Thoracic aorta (tissue), 2 donors: ENCODE data around the gene GDPD5. TPM values are rescaled to one million over a fixed set of nuclear protein-coding genes. Genes with fewer than 3 reads are reported as not detected.

Experiments
- ATAC-seq: fragments of 150-250 bp; one replicate; pipeline ENCODE4 v1.8.0; 2017; ENCODE audit warnings: low read depth; ENCODE audit not compliant: insufficient number of reproducible peaks, low FRiP score
- DNase-seq: peaks from one replicate; pipeline ENCODE4 v3.0.0-alpha.2; 2020; ENCODE audit warnings: low spot score
- H3K27ac ChIP-seq, 2 donors: fragments of 200-600 bp; sonication (generic); 1 replicate in 1 of 2; 2 replicates in 1 of 2; pipeline ENCODE4 v1.5.1; 2016; ENCODE audit warnings: mild to moderate bottlenecking in 2 of 2, moderate library complexity in 2 of 2
- H3K27me3 ChIP-seq: fragments of 200-600 bp; sonication (generic); replicated peaks from 2 replicates; pipeline ENCODE4 v1.6.0; 2016; ENCODE audit warnings: mild to moderate bottlenecking; ENCODE audit not compliant: insufficient read depth
- H3K36me3 ChIP-seq: fragments of 200-600 bp; sonication (generic); one replicate; pipeline ENCODE4 v1.5.1; 2016
- H3K4me1 ChIP-seq, 2 donors: fragments of 200-600 bp; sonication (generic); 1 replicate in 1 of 2; 2 replicates in 1 of 2; pipeline versions ENCODE4 v1.5.1 to v1.6.0; 2016; ENCODE audit warnings: low read depth in 2 of 2, mild to moderate bottlenecking in 1 of 2; ENCODE audit not compliant: control insufficient read depth in 1 of 2
- H3K4me3 ChIP-seq: fragments of 200-600 bp; sonication (generic); 2 replicates; pipeline ENCODE4 v1.5.1; 2016; ENCODE audit warnings: mild to moderate bottlenecking
- H3K9me3 ChIP-seq: fragments of 200-600 bp; sonication (generic); 2 replicates; pipeline ENCODE4 v1.5.1; 2016
- CTCF ChIP-seq: fragments of 200-600 bp; sonication (generic); IDR thresholded peaks from one replicate; pipeline ENCODE4 v1.5.1; 2019; ENCODE audit warnings: antibody characterized with exemption
- total RNA-seq, 2 donors: library from RNA; depleted of rRNA; stranded (reverse); fragments of >200 nt; gene quantifications; one replicate each; pipeline versions ENCODE4 v1.1.0 to v1.2.3, GENCODE V29; 2016

The GDPD5 gene
- total RNA-seq, 2 donors from 2014 or later = 30.8 to 34.9 TPM

- Histone ChIP-seq H3K36me3 (no peaks in the 10 kb centered on the region), H3K27me3 (no peaks in the 10 kb centered on the region), H3K27ac (no peak overlapping the region), H3K9me3 (no peaks in the 10 kb centered on the region), H3K4me1 (peaks cover 0 to 11% of the 10 kb centered on the region in 2 donors), H3K4me3 (no peak overlapping the region)
- DNase-seq = no peak
- no peak for TF ChIP-seq CTCF
- ATAC-seq = no peak
Observed at GRCh38 chr11:75507571-75507970, 18.2 kb downstream of the GDPD5 start.

GRCh38 chr11:75506827-75507226 is 18.9 kb downstream of the GDPD5 start:
- TF ChIP-seq CTCF = no peak
- DNase-seq (no peak), ATAC-seq (no peak)
- peaks cover 0 to 11% of the 10 kb centered on the region in 2 donors for H3K4me1 ChIP-seq
- no peaks in the 10 kb centered on the region for H3K36me3 ChIP-seq
- H3K4me3 ChIP-seq = no peak overlapping the region
- H3K27ac ChIP-seq = no peak overlapping the region
- H3K27me3 ChIP-seq = no peaks in the 10 kb centered on the region
- H3K9me3 ChIP-seq = no peaks in the 10 kb centered on the region

GRCh38 chr11:75505916-75506692 is 19.6 kb downstream of the GDPD5 start:
- H3K27ac ChIP-seq = no peak overlapping the region
- DNase-seq (no peak), ATAC-seq (no peak)
- H3K4me1 ChIP-seq = peaks cover 0 to 7% of the 10 kb centered on the region in 2 donors
- H3K36me3 ChIP-seq = no peaks in the 10 kb centered on the region
- H3K4me3 ChIP-seq = no peak overlapping the region
- no peaks in the 10 kb centered on the region for H3K9me3 ChIP-seq
- no peaks in the 10 kb centered on the region for H3K27me3 ChIP-seq
- TF ChIP-seq CTCF = no peak

- ATAC-seq (no peak), DNase-seq (no peak)
- Histone ChIP-seq H3K4me1 (peaks cover 5 to 10% of the 10 kb centered on the region in 2 donors), H3K9me3 (no peaks in the 10 kb centered on the region), H3K27me3 (no peaks in the 10 kb centered on the region), H3K4me3 (no peak overlapping the region), H3K36me3 (no peaks in the 10 kb centered on the region), H3K27ac (no peak overlapping the region)
- no peak for TF ChIP-seq CTCF
Observed at GRCh38 chr11:75504501-75504900, 21.2 kb downstream of the GDPD5 start.

- Histone ChIP-seq H3K4me1 (peaks cover 13 to 18% of the 10 kb centered on the region in 2 donors), H3K36me3 (no peaks in the 10 kb centered on the region), H3K4me3 (no peak overlapping the region), H3K9me3 (no peaks in the 10 kb centered on the region), H3K27me3 (no peaks in the 10 kb centered on the region), H3K27ac (no peak overlapping the region)
- ATAC-seq (no peak), DNase-seq (no peak)
- no peak for TF ChIP-seq CTCF
Observed at GRCh38 chr11:75503531-75504099, 22.1 kb downstream of the GDPD5 start.
